ENCODE data around the gene CLMN.

CLMN gene

GRCh38 chr14:95264271-95264973 lies 55.3 kb downstream of the CLMN start:
- no peak for FAIRE-seq
- TF ChIP-seq PAX5 (IDR thresholded peaks at IDR 0.05; ENCODE audit: insufficient read depth, low read length, severe bottlenecking), result no peak
- TF ChIP-seq TAF1 (IDR thresholded peaks at IDR 0.05; ENCODE audit: low read depth, low read length), result no peak
- TF ChIP-seq SPI1 (IDR thresholded peaks at IDR 0.05; ENCODE audit: low read depth, low read length), result no peak
- TF ChIP-seq POLR2AphosphoS5 (IDR thresholded peaks at IDR 0.05; ENCODE audit: low read depth, low read length), result no peak
- TF ChIP-seq POU2F2 (IDR thresholded peaks at IDR 0.05; ENCODE audit: low read depth, low read length), result no peak
- no peak for TF ChIP-seq POLR2A (IDR thresholded peaks at IDR 0.05; ENCODE audit: low read depth, low read length)

DNA sequence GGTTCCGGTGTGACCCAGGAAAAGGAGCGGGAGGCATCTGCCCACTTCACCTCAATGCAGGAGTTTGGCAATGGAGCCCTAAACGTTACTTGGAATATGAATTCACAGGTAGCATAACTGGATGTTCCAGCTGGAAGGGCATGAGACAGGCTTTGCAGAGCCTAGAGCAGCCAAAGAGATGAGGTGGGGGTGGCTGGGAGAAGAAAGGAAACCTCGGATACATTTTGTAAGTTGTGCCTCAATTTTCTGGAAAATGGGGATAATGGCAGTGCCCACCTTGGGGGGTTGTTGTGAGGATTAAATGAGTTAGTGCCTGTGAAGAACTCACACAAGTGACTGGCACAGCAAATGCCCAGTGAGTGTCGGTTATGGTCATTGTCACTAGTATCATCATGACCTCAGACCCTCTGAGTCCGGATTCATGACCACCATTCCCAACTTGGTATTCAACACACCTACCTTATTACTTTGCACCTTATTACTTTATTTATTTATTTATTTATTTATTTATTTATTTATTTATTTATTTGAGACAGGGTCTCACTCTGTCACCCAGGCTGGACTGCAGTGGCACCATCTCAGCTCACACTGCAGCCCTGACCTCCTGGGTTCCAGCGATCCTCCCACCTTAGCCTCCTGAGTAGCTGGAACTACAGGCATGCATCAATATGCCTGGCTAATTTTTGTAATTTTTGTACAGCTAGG lies 56.0 kb downstream of the CLMN start:
- TF ChIP-seq POLR2A (IDR thresholded peaks at IDR 0.05; ENCODE audit: low read depth, low read length) (no peak), PAX5 (IDR thresholded peaks at IDR 0.05; ENCODE audit: insufficient read depth, low read length, severe bottlenecking) (no peak), TAF1 (IDR thresholded peaks at IDR 0.05; ENCODE audit: low read depth, low read length) (no peak), POLR2AphosphoS5 (IDR thresholded peaks at IDR 0.05; ENCODE audit: low read depth, low read length) (no peak), POU2F2 (IDR thresholded peaks at IDR 0.05; ENCODE audit: low read depth, low read length) (no peak), SPI1 (IDR thresholded peaks at IDR 0.05; ENCODE audit: low read depth, low read length) (no peak)
- DNase-seq (ENCODE audit: insufficient read length, low spot score) (no peak), FAIRE-seq (no peak)

More at GRCh38 chr14:95264271-95264973, 55.3 kb downstream of the CLMN start:
- no peak for DNase-seq (ENCODE audit: insufficient read length, low spot score)

GRCh38 chr14:95262511-95262891 lies 57.2 kb downstream of the CLMN start:
- FAIRE-seq, result no peak
- TF ChIP-seq TAF1 (IDR thresholded peaks at IDR 0.05; ENCODE audit: low read depth, low read length) (no peak), POLR2AphosphoS5 (IDR thresholded peaks at IDR 0.05; ENCODE audit: low read depth, low read length) (no peak), PAX5 (IDR thresholded peaks at IDR 0.05; ENCODE audit: insufficient read depth, low read length, severe bottlenecking) (no peak), POU2F2 (IDR thresholded peaks at IDR 0.05; ENCODE audit: low read depth, low read length) (no peak), POLR2A (IDR thresholded peaks at IDR 0.05; ENCODE audit: low read depth, low read length) (no peak), SPI1 (IDR thresholded peaks at IDR 0.05; ENCODE audit: low read depth, low read length) (no peak)
- no peak for DNase-seq (ENCODE audit: insufficient read length, low spot score)

DNA sequence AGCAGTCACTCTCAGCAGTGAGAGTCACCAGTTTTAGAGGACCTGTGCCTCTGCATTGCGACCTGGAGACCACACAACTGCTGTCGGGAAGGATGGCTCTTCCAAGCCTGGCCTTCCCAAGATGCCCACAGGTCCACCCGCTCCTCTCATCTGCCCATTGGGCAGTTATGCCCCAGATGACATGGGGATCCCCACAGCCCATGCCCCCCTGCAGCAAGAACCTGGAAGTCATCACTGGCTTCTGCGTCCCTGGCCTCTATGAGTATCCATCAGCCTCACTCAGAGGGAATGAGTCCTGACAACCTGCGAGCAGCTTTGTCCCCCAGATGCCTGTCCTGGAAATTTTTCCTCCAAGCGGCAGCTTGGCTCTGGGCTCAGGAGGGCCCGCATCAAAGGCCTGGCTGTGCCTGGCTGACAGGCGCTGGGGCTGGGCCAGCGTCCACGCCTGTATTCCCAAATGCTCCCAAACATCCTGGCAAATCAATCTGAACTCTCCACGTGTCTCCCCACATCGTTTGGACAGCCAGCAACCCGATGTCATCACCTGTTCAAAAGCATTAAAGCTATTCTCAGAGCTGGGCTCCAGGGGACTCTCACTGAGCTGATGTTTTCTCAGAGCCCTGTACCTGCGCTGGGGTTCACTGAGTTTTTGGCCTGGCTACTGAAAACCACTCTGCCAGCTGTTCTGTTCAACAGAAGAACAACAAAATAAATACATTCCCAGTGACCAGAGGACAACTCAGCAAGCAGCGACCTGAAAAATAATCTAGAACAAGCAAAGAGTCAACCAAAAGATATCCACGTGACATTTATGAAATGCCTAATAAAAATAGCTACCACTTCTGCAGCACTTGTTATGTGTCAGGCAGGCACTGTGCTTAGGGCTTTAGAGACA lies 57.8 kb downstream of the CLMN start:
- no peak for FAIRE-seq
- TF ChIP-seq POU2F2 (IDR thresholded peaks at IDR 0.05; ENCODE audit: low read depth, low read length) (no peak), TAF1 (IDR thresholded peaks at IDR 0.05; ENCODE audit: low read depth, low read length) (no peak), POLR2AphosphoS5 (IDR thresholded peaks at IDR 0.05; ENCODE audit: low read depth, low read length) (no peak), POLR2A (IDR thresholded peaks at IDR 0.05; ENCODE audit: low read depth, low read length) (no peak), SPI1 (IDR thresholded peaks at IDR 0.05; ENCODE audit: low read depth, low read length) (no peak), PAX5 (IDR thresholded peaks at IDR 0.05; ENCODE audit: insufficient read depth, low read length, severe bottlenecking) (no peak)
- DNase-seq (ENCODE audit: insufficient read length, low spot score), result no peak

GRCh38 chr14:95260537-95261361 lies 59.0 kb downstream of the CLMN start:
- DNase-seq (ENCODE audit: insufficient read length, low spot score) (no peak), FAIRE-seq (peak; percentile 13)
- TF ChIP-seq SPI1 (IDR thresholded peaks at IDR 0.05; ENCODE audit: low read depth, low read length) (no peak), POU2F2 (IDR thresholded peaks at IDR 0.05; ENCODE audit: low read depth, low read length) (no peak), POLR2A (IDR thresholded peaks at IDR 0.05; ENCODE audit: low read depth, low read length) (no peak), POLR2AphosphoS5 (IDR thresholded peaks at IDR 0.05; ENCODE audit: low read depth, low read length) (no peak), PAX5 (IDR thresholded peaks at IDR 0.05; ENCODE audit: insufficient read depth, low read length, severe bottlenecking) (no peak), TAF1 (IDR thresholded peaks at IDR 0.05; ENCODE audit: low read depth, low read length) (no peak)

DNA sequence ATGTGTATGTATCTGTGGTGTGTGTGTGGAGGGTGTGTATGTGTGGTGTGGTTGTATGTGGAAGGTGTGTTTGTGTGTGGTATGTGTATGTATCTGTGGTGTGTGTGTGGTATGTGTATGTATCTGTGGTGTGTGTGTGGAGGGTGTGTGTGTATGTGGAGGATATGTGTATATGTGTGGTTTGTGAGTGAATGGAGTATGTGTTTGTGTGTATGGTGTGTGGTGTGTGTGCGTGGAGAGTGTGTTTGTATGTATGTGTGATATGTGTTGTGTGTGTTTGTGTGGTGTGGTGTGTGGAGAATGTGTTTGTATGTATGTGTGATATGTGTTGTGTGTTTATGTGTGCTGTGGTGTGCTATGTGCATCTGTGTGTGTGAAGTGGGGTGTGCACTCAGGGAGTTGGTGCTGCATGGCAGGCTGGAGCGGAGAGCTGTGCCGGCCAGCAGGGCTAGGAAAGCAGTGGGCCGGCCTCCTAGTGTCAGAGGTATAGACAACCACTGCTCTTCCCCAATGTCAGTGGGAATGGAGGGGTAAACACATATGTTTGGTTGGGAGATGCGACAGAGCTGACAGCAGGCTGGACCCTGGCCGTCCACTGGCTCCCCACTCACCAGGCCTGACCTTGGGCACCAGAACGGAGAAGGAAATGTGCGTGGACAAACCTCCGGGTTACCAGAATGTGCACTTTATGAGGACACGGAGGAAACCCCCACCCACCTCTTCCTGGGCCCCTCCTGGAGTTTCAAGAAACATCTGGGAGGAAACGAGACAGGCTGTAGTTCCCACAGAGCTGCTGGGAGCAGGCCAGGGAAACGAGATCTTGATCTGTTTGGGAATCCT lies 60.7 kb downstream of the CLMN start:
- TF ChIP-seq POU2F2 (IDR thresholded peaks at IDR 0.05; ENCODE audit: low read depth, low read length) (no peak), SPI1 (IDR thresholded peaks at IDR 0.05; ENCODE audit: low read depth, low read length) (no peak), POLR2AphosphoS5 (IDR thresholded peaks at IDR 0.05; ENCODE audit: low read depth, low read length) (no peak), POLR2A (IDR thresholded peaks at IDR 0.05; ENCODE audit: low read depth, low read length) (no peak)

GRCh38 chr14:95258156-95258555 lies 61.6 kb downstream of the CLMN start:
- FAIRE-seq (no peak), DNase-seq (ENCODE audit: insufficient read length, low spot score) (no peak)
- TF ChIP-seq POLR2A (IDR thresholded peaks at IDR 0.05; ENCODE audit: low read depth, low read length), result no peak
- TF ChIP-seq POU2F2 (IDR thresholded peaks at IDR 0.05; ENCODE audit: low read depth, low read length), result no peak
- no peak for TF ChIP-seq PAX5 (IDR thresholded peaks at IDR 0.05; ENCODE audit: insufficient read depth, low read length, severe bottlenecking)
- TF ChIP-seq POLR2AphosphoS5 (IDR thresholded peaks at IDR 0.05; ENCODE audit: low read depth, low read length), result no peak

More for the DNA sequence above, 60.7 kb downstream of the CLMN start:
- FAIRE-seq (no peak), DNase-seq (ENCODE audit: insufficient read length, low spot score) (no peak)

GRCh38 chr14:95257521-95257920 lies 62.2 kb downstream of the CLMN start:
- DNase-seq (ENCODE audit: insufficient read length, low spot score) (no peak), FAIRE-seq (no peak)
- TF ChIP-seq PAX5 (IDR thresholded peaks at IDR 0.05; ENCODE audit: insufficient read depth, low read length, severe bottlenecking) (no peak), TAF1 (IDR thresholded peaks at IDR 0.05; ENCODE audit: low read depth, low read length) (no peak), POLR2A (IDR thresholded peaks at IDR 0.05; ENCODE audit: low read depth, low read length) (no peak), POLR2AphosphoS5 (IDR thresholded peaks at IDR 0.05; ENCODE audit: low read depth, low read length) (no peak), SPI1 (IDR thresholded peaks at IDR 0.05; ENCODE audit: low read depth, low read length) (no peak), POU2F2 (IDR thresholded peaks at IDR 0.05; ENCODE audit: low read depth, low read length) (no peak)

Measured in GM12891 (cell line).